HL-60 (cell line): ENCODE data around the gene ST7.

Experiments
- CTCF ChIP-seq: IDR thresholded peaks from one replicate; pipeline ENCODE4 v1.5.1; 2011; ENCODE audit warnings: low read length, control low read depth, inconsistent platforms; ENCODE audit not compliant: insufficient read depth
- POLR2AphosphoS5 ChIP-seq: IDR thresholded peaks from 2 replicates; pipeline ENCODE4 v1.6.1; 2012; ENCODE audit warnings: low read depth

- TF ChIP-seq POLR2AphosphoS5 = no peak
- no peak for TF ChIP-seq CTCF
These were observed 131.0 kb downstream of the ST7 start for GRCh38 chr7:117084286-117084685.
